Small intestine (tissue), 7 donors: ENCODE measurements around the gene GALNT10. TPM values are rescaled to one million over a fixed set of nuclear protein-coding genes. Genes with fewer than 3 reads are reported as not detected.

ENCODE experiments used
- DNase-seq, 2 donors: peaks; one replicate each; pipeline versions ENCODE4 v3.0.0 to v3.0.0-alpha.2; 2013
- FAIRE-seq: peaks from 2 replicates; lab custom pipeline; 2012; peaks lifted over from hg19 to GRCh38; lab: Jason Lieb, UNC
- H3K27ac ChIP-seq, 3 donors: one replicate each; pipeline ENCODE4 v1.5.1; 2013; ENCODE audit warnings: low read length in 2 of 3, mild to moderate bottlenecking in 2 of 3, control low read depth in 1 of 3, inconsistent platforms in 1 of 3, low read depth in 1 of 3, moderate library complexity in 1 of 3
- H3K27me3 ChIP-seq, 3 donors: one replicate each; pipeline ENCODE4 v1.6.1; 2013; ENCODE audit warnings: low read length in 3 of 3, inconsistent platforms in 1 of 3; ENCODE audit not compliant: control insufficient read depth in 3 of 3, insufficient read depth in 3 of 3
- H3K36me3 ChIP-seq, 3 donors: one replicate each; pipeline ENCODE4 v1.6.1; 2013; ENCODE audit warnings: low read length in 3 of 3, inconsistent platforms in 1 of 3, low read depth in 1 of 3, mild to moderate bottlenecking in 1 of 3, moderate library complexity in 1 of 3; ENCODE audit not compliant: control insufficient read depth in 3 of 3, insufficient read depth in 2 of 3
- H3K4me1 ChIP-seq, 3 donors: one replicate each; pipeline ENCODE4 v1.6.1; 2013; ENCODE audit warnings: low read length in 2 of 3, inconsistent platforms in 1 of 3, low read depth in 1 of 3, mild to moderate bottlenecking in 1 of 3, moderate library complexity in 1 of 3; ENCODE audit not compliant: control insufficient read depth in 3 of 3, insufficient read depth in 2 of 3
- H3K4me3 ChIP-seq, 3 donors: one replicate each; pipeline ENCODE4 v1.5.1; 2013; ENCODE audit warnings: low read length in 3 of 3, control low read depth in 1 of 3, inconsistent platforms in 1 of 3, low read depth in 1 of 3, mild to moderate bottlenecking in 1 of 3, moderate library complexity in 1 of 3
- H3K9me3 ChIP-seq, 2 donors: one replicate each; pipeline ENCODE4 v1.6.1; 2013; ENCODE audit warnings: low read depth in 1 of 2, low read length in 1 of 2; ENCODE audit not compliant: control insufficient read depth in 2 of 2, insufficient read depth in 1 of 2
- WGBS, 3 donors: extraction: QIAGEN DNeasy Blood & Tissue Kit; methylation state at CpG; one replicate each; pipeline ENCODE4 v1.1.7; 2013; 5-methylcytosine and 5-hydroxymethylcytosine counted together
- polyA plus RNA-seq, 4 donors: library from polyadenylated mRNA; stranded (reverse) in 3 of 4; unstranded in 1 of 4; fragments of 200-250 nt in 3 of 4; fragments of 120-200 nt in 1 of 4; gene quantifications; one replicate each; pipeline versions ENCODE4 v1.2.1 to v1.2.3, GENCODE V29; 2013
- donor health status: healthy with polysubstance abuse.
- donor health status: control.
- donor health status: control.
- donor health status: Bipolar disorder and iron deficiency.
- donor health status: healthy.

GALNT10 gene
- polyA plus RNA-seq, 4 donors, result 5.4 to 18.1 (median 8.7) TPM

DNA sequence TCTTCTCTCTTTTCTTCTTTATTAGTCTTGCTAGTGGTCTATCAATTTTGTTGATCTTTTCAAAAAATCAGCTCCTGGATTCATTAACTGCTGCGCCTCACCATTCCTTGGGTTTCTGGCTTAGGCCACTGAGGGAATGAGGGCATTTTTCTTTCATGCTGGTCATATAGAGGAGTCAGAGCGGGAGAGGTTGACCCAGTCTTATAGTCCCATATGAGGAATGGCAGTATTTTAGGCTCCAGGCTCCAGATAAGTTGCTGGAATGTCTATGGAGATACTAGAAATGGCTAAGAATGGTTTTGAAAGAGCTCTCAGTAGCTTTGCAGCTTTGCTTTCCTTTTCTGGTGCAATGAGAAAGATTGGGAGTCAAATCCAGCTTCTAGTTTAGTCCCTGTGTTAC is 58.2 kb downstream of the GALNT10 start:
- Histone ChIP-seq H3K27ac (no peak overlapping the region), H3K4me1 (no peaks in the 10 kb centered on the region), H3K9me3 (peaks cover 0 to 4% of the 10 kb centered on the region in 2 donors), H3K36me3 (no peaks in the 10 kb centered on the region), H3K4me3 (no peak overlapping the region), H3K27me3 (no peaks in the 10 kb centered on the region)
- WGBS, 3 donors, result 95 to 98% (median 98%) methylated on average over 2 of the region's 2 CpGs
- no peak for DNase-seq
- no peak for FAIRE-seq

- Histone ChIP-seq H3K27me3 (no peaks in the 10 kb centered on the region), H3K9me3 (peaks cover 0 to 3% of the 10 kb centered on the region in 2 donors), H3K4me1 (peaks cover 0 to 1% (median 0%) of the 10 kb centered on the region in 3 donors), H3K36me3 (no peaks in the 10 kb centered on the region), H3K27ac (no peak overlapping the region), H3K4me3 (no peak overlapping the region)
- no peak for DNase-seq
- 65 to 82% (median 72%) methylated on average over 3 of the region's 3 CpGs for WGBS, 3 donors
- FAIRE-seq, result no peak
These were observed 59.3 kb downstream of the GALNT10 start for GRCh38 chr5:154249826-154250225.

- Histone ChIP-seq H3K9me3 (no peaks in the 10 kb centered on the region), H3K27ac (no peak overlapping the region), H3K36me3 (no peaks in the 10 kb centered on the region), H3K4me3 (no peak overlapping the region), H3K4me1 (peaks cover 2 to 9% (median 4%) of the 10 kb centered on the region in 3 donors), H3K27me3 (no peaks in the 10 kb centered on the region)
- no peak for FAIRE-seq
- DNase-seq, result no peak
These were observed 61.0 kb downstream of the GALNT10 start for GRCh38 chr5:154251529-154251928.

DNA sequence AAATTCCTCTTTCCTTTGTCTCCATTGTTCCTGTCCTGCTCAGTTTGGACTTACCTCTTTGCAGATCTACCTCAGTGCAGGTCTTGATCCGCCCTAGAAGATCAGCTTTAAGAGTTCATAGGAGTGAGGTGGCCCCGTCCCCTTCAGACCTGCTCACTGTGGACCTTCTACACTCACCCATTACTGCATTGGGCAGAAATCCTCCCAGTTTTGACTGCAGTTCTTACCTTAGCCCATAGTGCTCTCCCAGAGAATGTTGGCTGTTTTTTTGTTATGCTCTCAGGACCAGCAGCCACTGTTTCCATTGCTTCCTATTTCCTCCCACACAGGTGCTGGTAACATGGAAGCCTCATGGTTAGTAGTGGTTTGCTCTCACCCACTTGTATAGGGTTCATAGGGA is 63.3 kb downstream of the GALNT10 start:
- WGBS, 3 donors, result 85 to 97% (median 92%) methylated on average over 2 of the region's 2 CpGs
- H3K27ac ChIP-seq, result no peak overlapping the region
- H3K4me1 ChIP-seq, result peaks cover 8 to 18% (median 9%) of the 10 kb centered on the region in 3 donors
- no peaks in the 10 kb centered on the region for H3K9me3 ChIP-seq
- no peaks in the 10 kb centered on the region for H3K27me3 ChIP-seq
- no peaks in the 10 kb centered on the region for H3K36me3 ChIP-seq
- no peak overlapping the region for H3K4me3 ChIP-seq
- FAIRE-seq (no peak), DNase-seq (no peak)

DNA sequence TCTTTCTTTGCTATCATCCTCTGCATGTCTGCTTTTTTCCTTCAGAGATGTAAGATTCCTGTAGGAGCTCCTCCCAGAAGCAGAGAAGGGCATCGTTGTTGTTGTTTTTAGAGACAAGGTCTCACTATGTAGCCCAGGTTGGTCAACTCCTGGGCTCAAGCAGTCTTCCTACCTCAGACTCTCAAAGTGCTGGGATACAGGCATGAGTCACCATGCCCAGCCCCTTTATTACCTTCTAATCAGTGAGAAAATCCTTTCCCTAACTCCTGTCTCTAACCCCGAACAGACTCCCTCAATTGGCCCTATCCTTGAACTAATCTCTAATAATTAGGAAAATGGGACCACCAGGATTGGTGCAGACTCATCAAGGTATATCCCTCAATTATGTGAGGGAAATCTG is 64.4 kb downstream of the GALNT10 start:
- Histone ChIP-seq H3K4me1 (peaks cover 8 to 24% (median 9%) of the 10 kb centered on the region in 3 donors), H3K4me3 (no peak overlapping the region), H3K27ac (peak overlapping the region in 1 of 3 donors; percentile 24), H3K27me3 (no peaks in the 10 kb centered on the region), H3K36me3 (no peaks in the 10 kb centered on the region), H3K9me3 (no peaks in the 10 kb centered on the region)
- FAIRE-seq, result no peak
- peak; percentile 71 to 84 for DNase-seq
- 26 to 57% (median 41%) methylated on average over 2 of the region's 2 CpGs for WGBS, 3 donors

DNA sequence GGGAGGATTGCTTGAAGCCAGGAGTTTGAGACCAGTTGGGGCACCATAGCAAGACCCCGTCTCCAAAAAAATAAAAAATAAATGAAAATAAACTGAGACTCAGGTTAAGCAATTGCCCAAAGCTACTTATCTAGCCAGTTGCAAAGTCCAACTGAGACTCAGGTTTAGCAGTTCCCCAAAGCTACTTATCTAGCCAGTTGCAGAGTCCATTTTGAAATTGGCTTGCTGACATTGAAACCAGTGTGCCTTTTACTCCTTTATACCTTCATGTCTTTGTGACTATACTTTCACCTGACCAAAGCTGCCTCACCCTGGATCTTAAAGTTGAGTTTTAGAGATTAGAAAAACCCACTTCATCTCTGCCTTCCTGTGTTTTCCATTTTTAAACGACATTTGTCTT is 66.5 kb downstream of the GALNT10 start:
- H3K27ac ChIP-seq, result peak overlapping the region in 1 of 3 donors; percentile 32
- no peaks in the 10 kb centered on the region for H3K27me3 ChIP-seq
- H3K36me3 ChIP-seq, result no peaks in the 10 kb centered on the region
- H3K4me3 ChIP-seq, result no peak overlapping the region
- WGBS, 3 donors, result 30 to 79% (median 45%) methylated on average over 2 of the region's 2 CpGs
- peak; percentile 53 to 83 for DNase-seq
- H3K4me1 ChIP-seq, result peaks cover 9 to 24% (median 10%) of the 10 kb centered on the region in 3 donors
- H3K9me3 ChIP-seq, result no peaks in the 10 kb centered on the region
- no peak for FAIRE-seq

DNA sequence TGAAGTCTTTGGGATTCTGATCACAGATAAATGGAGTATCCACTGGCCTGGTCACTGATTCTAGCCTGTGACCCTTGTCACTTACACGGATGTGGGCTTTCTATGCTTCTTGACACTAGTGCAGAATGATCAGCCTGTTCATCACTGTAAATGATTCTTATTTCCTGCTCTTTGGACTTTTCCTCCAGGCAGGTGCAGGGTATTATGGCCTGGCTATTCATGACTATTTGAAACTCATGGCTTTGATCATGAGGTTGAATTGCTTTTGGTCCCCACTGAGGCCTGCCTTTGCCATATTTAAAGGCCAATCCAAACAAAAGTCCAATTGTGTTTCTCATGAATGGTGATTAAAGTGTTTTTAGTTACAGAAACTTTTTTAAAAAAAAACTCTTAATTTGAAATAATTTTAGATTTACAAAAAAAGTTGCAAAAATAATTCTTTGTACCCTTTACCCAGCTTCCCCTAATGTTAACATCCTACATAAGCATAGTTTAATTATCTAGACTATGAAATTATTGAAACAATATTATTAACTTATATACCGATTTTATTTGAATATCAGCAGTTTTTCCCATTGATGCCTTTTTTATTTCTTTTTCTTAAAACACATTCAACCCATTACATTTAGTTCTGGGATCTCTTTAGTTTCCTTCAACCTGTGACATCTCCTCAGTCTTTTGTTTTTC is 68.1 kb downstream of the GALNT10 start:
- Histone ChIP-seq H3K27me3 (no peaks in the 10 kb centered on the region), H3K4me3 (no peak overlapping the region), H3K27ac (peak overlapping the region in 2 of 3 donors; percentile 39 to 41), H3K4me1 (peaks cover 9 to 24% (median 10%) of the 10 kb centered on the region in 3 donors), H3K9me3 (no peaks in the 10 kb centered on the region), H3K36me3 (peaks cover 0 to 4% (median 0%) of the 10 kb centered on the region in 3 donors)
- no peak for FAIRE-seq
- DNase-seq, result peak; percentile 82
- WGBS, 3 donors, result 33 to 64% (median 53%) methylated on average over 2 of the region's 2 CpGs

DNA sequence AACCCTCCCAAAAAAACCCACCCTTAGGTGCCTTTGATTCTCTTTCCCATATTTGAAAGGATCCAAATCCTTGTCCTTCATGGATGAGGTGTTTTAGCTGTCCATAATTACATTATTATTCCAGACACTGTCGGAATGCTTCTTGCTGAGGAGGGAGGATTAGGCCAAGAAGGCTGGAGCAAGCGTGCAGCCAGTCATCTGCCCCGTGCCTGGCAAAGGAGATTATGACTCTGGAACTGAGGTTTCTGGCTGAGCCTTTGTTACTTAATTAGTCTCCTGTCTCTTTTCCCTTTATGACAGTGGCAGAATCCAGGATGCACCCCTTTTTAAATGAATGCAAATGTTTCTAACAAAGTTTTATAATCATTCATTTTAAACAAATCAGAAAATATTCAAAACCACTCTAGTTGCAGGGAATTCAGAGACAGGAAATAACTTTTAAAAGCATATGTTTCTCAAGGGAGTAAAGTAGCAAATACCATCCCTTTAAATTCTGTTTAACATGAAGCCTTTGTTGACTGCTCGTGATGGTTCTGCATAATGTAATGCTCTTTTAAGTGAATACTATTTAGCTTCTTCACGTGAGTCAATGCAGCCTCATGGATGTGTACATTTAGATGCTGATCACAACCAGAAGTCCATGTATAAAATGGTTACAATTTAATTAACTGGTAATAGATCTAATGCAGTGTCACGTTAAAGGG is 69.8 kb downstream of the GALNT10 start:
- no peaks in the 10 kb centered on the region for H3K27me3 ChIP-seq
- peaks cover 0 to 4% (median 0%) of the 10 kb centered on the region in 3 donors for H3K36me3 ChIP-seq
- no peak for DNase-seq
- WGBS, 3 donors, result 47 to 65% (median 62%) methylated on average over 6 of the region's 6 CpGs
- H3K4me1 ChIP-seq, result peaks cover 9 to 18% (median 16%) of the 10 kb centered on the region in 3 donors
- H3K4me3 ChIP-seq, result no peak overlapping the region
- FAIRE-seq, result no peak
- H3K27ac ChIP-seq, result no peak overlapping the region
- no peaks in the 10 kb centered on the region for H3K9me3 ChIP-seq
